ENCODE measurements around the gene DNM2. TPM values are rescaled to one million over a fixed set of nuclear protein-coding genes. Genes with fewer than 3 reads are reported as not detected.

DNM2 gene
- polyA plus RNA-seq, 2 of the 4 experiments (the other 2 are of a cell fraction), result 32.9 to 58.5 TPM

DNA sequence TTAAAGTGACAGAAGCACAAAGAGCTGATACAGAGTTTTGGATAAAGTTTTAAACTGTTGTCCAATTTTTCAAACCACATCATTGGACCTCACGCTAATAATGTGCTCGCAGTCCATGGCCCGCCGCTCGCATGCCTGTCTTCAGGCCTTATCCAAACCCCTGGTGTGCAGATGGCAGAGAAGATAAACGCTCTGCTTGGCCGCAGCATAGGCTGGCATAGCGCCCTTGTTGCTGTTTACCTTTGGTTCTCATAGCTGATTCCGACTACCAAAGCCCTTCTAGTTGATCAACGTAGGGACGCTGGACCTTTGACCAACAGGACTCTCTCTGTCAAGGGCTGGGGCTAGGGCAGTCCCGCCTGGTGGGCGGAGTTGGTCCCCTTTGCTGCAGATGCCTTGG, 40.1 kb upstream of the DNM2 start:
- TF ChIP-seq RARB (CRISPR knock-in tag; IDR thresholded peaks at IDR 0.05), result no peak
- TF ChIP-seq ZNF302 (CRISPR knock-in tag; IDR thresholded peaks at IDR 0.05), result no peak
- TF ChIP-seq, protein P1, sequence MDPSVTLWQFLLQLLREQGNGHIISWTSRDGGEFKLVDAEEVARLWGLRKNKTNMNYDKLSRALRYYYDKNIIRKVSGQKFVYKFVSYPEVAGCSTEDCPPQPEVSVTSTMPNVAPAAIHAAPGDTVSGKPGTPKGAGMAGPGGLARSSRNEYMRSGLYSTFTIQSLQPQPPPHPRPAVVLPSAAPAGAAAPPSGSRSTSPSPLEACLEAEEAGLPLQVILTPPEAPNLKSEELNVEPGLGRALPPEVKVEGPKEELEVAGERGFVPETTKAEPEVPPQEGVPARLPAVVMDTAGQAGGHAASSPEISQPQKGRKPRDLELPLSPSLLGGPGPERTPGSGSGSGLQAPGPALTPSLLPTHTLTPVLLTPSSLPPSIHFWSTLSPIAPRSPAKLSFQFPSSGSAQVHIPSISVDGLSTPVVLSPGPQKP (IDR thresholded peaks at IDR 0.05; ENCODE audit: low read depth, low read length), result no peak
- TF ChIP-seq EP300 (IDR thresholded peaks at IDR 0.05), result no peak
- no peak for TF ChIP-seq HEYL (CRISPR knock-in tag; IDR thresholded peaks at IDR 0.05)
- no peak for TF ChIP-seq ZFP36 (IDR thresholded peaks at IDR 0.05; ENCODE audit: borderline replicate concordance, partially characterized antibody)
- no peak for TF ChIP-seq BHLHE40 (IDR thresholded peaks at IDR 0.05; ENCODE audit: low read depth, low read length)
- TF ChIP-seq, protein P2, sequence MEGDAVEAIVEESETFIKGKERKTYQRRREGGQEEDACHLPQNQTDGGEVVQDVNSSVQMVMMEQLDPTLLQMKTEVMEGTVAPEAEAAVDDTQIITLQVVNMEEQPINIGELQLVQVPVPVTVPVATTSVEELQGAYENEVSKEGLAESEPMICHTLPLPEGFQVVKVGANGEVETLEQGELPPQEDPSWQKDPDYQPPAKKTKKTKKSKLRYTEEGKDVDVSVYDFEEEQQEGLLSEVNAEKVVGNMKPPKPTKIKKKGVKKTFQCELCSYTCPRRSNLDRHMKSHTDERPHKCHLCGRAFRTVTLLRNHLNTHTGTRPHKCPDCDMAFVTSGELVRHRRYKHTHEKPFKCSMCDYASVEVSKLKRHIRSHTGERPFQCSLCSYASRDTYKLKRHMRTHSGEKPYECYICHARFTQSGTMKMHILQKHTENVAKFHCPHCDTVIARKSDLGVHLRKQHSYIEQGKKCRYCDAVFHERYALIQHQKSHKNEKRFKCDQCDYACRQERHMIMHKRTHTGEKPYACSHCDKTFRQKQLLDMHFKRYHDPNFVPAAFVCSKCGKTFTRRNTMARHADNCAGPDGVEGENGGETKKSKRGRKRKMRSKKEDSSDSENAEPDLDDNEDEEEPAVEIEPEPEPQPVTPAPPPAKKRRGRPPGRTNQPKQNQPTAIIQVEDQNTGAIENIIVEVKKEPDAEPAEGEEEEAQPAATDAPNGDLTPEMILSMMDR (IDR thresholded peaks at IDR 0.05), result no peak
- TF ChIP-seq CBX2 (IDR thresholded peaks at IDR 0.05; ENCODE audit: borderline replicate concordance, low read depth), result no peak
- TF ChIP-seq RNF2 (IDR thresholded peaks at IDR 0.05; ENCODE audit: borderline replicate concordance, low read depth), result no peak
- no peak for TF ChIP-seq HOXB13 (CRISPR knock-in tag; IDR thresholded peaks at IDR 0.05; ENCODE audit: low read depth)
- no peak for TF ChIP-seq POLR2AphosphoS2 (conservative IDR thresholded peaks at IDR 0.05; ENCODE audit: low read length)
- TF ChIP-seq HDAC2 (IDR thresholded peaks at IDR 0.05), result no peak
- TF ChIP-seq PHF8 (IDR thresholded peaks at IDR 0.05; ENCODE audit: borderline replicate concordance, low read depth), result no peak
- FAIRE-seq (no peak), DNase-seq (ENCODE audit: low read depth in 1 of 2, low spot score in 1 of 2) (no peak), ATAC-seq (no peak)
- 94% methylated on average over 13 of the region's 13 CpGs for WGBS (ENCODE audit: missing lambda C conversion rate)
- Histone ChIP-seq H3K9me3 (no peaks in the 10 kb centered on the region), H3K27ac (no peak overlapping the region), H3K4me1 (peaks cover 4% of the 10 kb centered on the region; the same call in 2 of the 3 replicates), H3K4me3 (no peak overlapping the region), H3K4me2 (no peak overlapping the region)
- ChIA-PET CTCF (interaction anchor here (0.8 to 1.0 kb wide), 2 partner anchors 13 to 97 kb away, joined by 3 read pairs; no protein-coding TSS in a partner anchor), POLR2A (no interaction called here)

DNA sequence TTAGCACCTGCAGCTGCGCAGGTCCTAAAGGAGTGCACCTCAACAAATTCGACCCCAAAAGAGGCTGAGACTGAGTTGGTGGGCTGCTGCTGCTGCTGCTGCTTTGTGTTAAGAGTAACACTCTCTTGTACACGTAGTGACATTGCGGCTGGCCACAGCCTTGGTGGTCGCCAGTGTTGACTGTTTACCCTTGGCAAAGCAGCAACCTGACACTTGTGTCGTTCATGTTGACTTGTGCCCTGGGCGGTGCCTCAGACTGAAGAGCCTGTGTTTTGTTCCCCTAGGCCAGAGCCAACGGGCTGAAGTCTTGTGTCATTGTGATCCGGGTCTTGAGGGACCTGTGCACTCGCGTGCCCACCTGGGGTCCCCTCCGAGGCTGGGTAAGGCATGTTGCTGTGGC, 39.1 kb upstream of the DNM2 start:
- no peak for DNase-seq (ENCODE audit: low read depth in 1 of 2, low spot score in 1 of 2)
- no peak for ATAC-seq
- Histone ChIP-seq H3K9me3 (no peaks in the 10 kb centered on the region), H3K4me3 (no peak overlapping the region), H3K4me1 (no peaks in the 10 kb centered on the region), H3K27ac (no peak overlapping the region), H3K4me2 (no peak overlapping the region)
- POLR2A ChIA-PET, result no interaction called here
- 90% methylated on average over 4 of the region's 12 CpGs for WGBS (ENCODE audit: missing lambda C conversion rate)
- no peak for FAIRE-seq
- CTCF ChIA-PET, result interaction anchor here (0.6 to 1.3 kb wide), 4 partner anchors 10 to 120 kb away, joined by 3 to 6 read pairs (median 4); partner anchors contain the start of gene DNM2
- TF ChIP-seq PHF8 (IDR thresholded peaks at IDR 0.05; ENCODE audit: borderline replicate concordance, low read depth) (no peak), HEYL (CRISPR knock-in tag; IDR thresholded peaks at IDR 0.05) (no peak)

DNA sequence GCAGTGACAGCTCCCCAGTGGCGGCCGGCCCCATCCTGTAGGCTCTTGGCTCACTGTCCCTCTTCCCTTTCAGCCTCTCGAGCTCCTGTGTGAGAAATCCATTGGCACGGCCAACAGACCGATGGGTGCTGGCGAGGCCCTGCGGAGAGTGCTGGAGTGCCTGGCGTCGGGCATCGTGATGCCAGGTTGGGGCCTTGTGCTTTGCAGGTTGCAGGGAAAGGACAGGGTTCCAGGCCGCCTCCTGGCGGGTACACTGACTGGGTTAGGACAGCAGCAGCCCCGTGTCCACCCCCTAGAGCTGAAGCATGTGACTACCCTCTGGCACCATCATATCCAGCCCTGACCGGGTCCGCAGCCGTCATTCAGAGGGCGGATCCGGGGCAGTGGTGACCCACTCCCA, 38.1 kb upstream of the DNM2 start:
- Histone ChIP-seq H3K4me3 (no peak overlapping the region), H3K4me2 (no peak overlapping the region), H3K4me1 (no peaks in the 10 kb centered on the region), H3K9me3 (no peaks in the 10 kb centered on the region), H3K27ac (no peak overlapping the region)
- no peak for ATAC-seq
- ChIA-PET POLR2A (no interaction called here), CTCF (interaction anchor here (0.9 to 1.3 kb wide), 4 partner anchors 10 to 99 kb away, joined by 3 to 6 read pairs (median 4); partner anchors contain the start of gene DNM2)
- no peak for FAIRE-seq
- 96% methylated on average over 10 of the region's 18 CpGs for WGBS (ENCODE audit: missing lambda C conversion rate)
- no peak for TF ChIP-seq KDM5A (IDR thresholded peaks at IDR 0.05)
- TF ChIP-seq ZFP36 (IDR thresholded peaks at IDR 0.05; ENCODE audit: borderline replicate concordance, partially characterized antibody), result no peak
- TF ChIP-seq, protein P3, sequence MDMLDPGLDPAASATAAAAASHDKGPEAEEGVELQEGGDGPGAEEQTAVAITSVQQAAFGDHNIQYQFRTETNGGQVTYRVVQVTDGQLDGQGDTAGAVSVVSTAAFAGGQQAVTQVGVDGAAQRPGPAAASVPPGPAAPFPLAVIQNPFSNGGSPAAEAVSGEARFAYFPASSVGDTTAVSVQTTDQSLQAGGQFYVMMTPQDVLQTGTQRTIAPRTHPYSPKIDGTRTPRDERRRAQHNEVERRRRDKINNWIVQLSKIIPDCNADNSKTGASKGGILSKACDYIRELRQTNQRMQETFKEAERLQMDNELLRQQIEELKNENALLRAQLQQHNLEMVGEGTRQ (IDR thresholded peaks at IDR 0.05), result no peak
- TF ChIP-seq, protein P4, sequence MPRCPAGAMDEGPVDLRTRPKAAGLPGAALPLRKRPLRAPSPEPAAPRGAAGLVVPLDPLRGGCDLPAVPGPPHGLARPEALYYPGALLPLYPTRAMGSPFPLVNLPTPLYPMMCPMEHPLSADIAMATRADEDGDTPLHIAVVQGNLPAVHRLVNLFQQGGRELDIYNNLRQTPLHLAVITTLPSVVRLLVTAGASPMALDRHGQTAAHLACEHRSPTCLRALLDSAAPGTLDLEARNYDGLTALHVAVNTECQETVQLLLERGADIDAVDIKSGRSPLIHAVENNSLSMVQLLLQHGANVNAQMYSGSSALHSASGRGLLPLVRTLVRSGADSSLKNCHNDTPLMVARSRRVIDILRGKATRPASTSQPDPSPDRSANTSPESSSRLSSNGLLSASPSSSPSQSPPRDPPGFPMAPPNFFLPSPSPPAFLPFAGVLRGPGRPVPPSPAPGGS (IDR thresholded peaks at IDR 0.05), result no peak
- no peak for TF ChIP-seq BHLHE40 (IDR thresholded peaks at IDR 0.05; ENCODE audit: low read depth, low read length)
- no peak for TF ChIP-seq NPAS2 (CRISPR knock-in tag; IDR thresholded peaks at IDR 0.05; ENCODE audit: borderline replicate concordance)
- TF ChIP-seq, protein P5, sequence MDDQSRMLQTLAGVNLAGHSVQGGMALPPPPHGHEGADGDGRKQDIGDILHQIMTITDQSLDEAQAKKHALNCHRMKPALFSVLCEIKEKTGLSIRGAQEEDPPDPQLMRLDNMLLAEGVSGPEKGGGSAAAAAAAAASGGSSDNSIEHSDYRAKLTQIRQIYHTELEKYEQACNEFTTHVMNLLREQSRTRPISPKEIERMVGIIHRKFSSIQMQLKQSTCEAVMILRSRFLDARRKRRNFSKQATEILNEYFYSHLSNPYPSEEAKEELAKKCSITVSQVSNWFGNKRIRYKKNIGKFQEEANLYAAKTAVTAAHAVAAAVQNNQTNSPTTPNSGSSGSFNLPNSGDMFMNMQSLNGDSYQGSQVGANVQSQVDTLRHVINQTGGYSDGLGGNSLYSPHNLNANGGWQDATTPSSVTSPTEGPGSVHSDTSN (IDR thresholded peaks at IDR 0.05), result no peak
- no peak for TF ChIP-seq ZC3H11A (IDR thresholded peaks at IDR 0.05)
- no peak for TF ChIP-seq RAD21 (conservative IDR thresholded peaks at IDR 0.05 in 1 of 2, IDR thresholded peaks at IDR 0.05 in 1 of 2)
- TF ChIP-seq SMC3 (IDR thresholded peaks at IDR 0.05), result no peak
- TF ChIP-seq, protein P6, sequence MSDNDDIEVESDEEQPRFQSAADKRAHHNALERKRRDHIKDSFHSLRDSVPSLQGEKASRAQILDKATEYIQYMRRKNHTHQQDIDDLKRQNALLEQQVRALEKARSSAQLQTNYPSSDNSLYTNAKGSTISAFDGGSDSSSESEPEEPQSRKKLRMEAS (IDR thresholded peaks at IDR 0.05), result no peak
- no peak for TF ChIP-seq FOXS1 (CRISPR knock-in tag; IDR thresholded peaks at IDR 0.05)
- TF ChIP-seq MAFK (IDR thresholded peaks at IDR 0.05; ENCODE audit: partially characterized antibody), result no peak
- no peak for DNase-seq (ENCODE audit: low read depth in 1 of 2, low spot score in 1 of 2)
